Inferior parietal cortex (tissue), 1 donor: ENCODE data around the gene PSMA3.

Experiments
- DNase-seq: peaks from one replicate; pipeline ENCODE4 v3.0.0-alpha.2; 2016; ENCODE audit errors: extremely low spot score

The PSMA3 gene

DNA sequence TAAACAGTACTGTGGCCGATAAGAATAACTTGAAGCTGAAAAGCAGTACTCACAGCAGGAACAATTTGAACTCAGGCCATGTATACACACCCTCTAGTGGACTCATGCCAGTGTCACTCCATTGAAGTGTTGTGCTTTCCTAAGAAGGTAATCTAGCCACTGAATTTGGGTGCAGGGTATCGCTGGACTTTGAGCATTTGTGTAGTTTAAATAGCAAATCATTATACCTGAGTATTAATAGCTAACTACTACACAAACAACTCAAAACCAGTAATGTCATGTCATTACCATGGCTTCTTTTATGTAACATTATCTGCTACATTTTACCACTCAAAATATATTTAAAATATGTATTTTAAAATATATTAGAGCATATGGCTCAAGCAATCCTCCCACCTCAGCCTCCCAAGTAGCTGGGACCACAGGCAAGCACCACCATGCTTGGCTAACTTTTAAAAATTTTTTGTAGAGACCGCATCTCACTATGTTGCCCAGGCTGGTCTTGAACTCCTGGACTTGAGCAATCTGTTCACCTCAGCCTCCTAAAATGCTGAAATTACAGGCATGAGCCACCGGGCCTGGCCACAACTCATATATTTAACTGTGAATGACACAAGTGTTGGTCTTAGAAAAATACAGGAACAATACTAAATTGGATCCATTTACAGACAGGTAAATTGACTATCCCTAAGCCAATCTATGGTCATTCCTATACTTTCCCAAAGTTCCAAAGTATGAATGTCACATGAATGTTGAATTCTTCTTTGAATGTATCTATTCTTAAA lies 28.1 kb downstream of the PSMA3 start:
- DNase-seq: no peak

DNA sequence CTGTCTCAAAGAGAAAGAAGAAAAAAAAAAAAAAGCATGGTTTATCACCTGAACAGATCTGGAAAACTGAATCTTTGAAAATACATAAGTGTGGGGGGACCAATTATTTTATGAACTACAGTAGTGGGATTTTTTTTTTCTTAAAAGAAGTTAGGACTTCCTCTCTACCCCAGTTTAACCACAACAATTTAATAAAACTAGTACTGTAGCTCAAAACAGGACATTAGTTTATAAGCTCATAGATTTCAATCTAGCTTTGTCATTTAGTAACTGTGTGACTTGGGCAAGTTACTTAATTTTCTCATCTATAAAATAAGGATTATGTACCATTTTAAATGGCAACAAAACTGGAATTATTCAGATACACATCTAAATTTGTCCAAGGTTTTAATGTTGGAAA lies 30.2 kb downstream of the PSMA3 start:
- DNase-seq: no peak

DNA sequence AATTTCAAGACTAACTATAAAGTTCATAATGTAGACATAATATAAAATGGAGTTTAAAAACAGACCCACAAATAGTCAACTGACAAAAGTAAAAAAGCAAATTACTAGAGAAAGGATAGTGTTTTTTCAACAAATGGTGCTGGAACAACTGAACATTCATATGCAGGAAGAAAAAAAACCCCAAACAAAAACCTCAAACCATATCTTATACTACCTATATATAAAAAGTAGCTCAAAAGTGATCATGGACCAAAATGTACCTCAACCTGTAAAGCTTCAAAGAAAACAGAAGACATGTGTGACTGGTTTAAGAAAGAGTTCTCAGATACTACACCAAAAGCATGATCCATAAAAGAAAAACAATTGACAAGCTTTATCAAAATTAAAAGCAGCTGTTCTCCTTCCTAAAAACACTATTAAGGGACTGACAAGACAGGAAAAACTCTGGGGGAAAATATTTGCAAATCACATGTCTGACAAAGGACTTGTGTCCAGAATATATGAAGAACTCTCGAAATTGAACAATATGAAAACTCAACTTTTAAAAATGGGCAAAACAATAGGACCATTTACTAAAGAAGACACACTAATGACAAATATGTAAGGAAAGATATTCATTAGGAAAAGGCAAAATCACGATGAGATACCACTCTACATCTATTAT lies 31.0 kb downstream of the PSMA3 start:
- no peak for DNase-seq

DNA sequence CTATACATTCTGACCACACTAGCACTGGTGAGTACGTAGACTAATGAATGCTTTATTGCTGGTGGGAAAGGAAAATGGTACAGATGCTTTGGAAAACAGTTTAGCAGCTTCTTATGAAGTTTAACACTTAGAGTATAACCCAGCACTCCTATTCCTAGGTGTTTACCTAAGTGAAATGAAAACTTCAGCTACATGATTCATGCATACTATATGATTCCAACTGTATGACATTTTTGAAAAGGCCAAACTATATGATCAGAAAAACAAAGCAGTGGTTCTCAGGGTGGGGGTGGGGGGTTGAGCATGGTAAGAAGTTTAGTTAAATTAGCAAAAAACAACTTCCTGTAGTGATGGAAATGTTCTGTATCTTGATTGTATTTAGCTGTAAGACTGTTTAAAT lies 31.6 kb downstream of the PSMA3 start:
- DNase-seq: no peak

DNA sequence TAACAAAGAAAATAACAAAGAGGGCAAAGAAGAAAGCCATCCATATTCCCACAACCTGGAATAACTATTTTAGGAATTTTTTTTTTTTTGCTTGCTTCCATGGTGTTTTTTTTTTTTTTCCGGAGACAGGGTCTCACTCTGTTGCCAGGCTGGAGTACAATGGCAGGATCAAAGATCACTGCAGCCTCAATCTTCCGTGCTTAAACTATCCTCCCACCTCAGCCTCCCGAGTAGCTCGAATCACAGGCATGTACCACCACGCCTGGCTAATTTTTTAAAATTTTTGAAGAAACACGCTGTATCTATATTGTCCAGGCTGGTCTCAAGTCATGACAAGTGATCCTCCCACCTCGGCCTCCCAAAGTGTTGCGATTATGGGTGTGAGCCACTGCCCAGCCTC lies 33.5 kb downstream of the PSMA3 start:
- DNase-seq: no peak

GRCh38 chr14:58280954-58281787 lies 36.5 kb downstream of the PSMA3 start:
- DNase-seq: peak; percentile 58

DNA sequence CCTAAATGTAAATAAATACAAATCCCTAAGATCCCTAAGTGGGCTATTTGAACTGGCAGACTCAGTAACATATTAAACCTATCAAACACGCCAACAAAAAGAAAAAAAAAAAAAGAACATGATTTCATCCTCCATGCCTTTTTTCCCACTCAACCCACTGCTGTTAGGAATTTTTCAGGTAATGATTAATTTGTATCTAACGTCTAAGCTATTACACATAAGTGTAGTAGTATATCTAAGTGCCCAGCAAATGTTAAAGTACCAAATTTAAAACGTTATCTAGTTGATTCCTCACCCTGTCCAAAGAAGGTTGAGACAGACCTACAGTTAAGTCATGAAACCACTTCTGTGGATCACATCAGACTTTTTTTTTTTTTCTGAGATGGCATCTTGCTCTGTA lies 37.3 kb downstream of the PSMA3 start:
- DNase-seq: no peak

GRCh38 chr14:58282925-58283593 lies 38.4 kb downstream of the PSMA3 start:
- no peak for DNase-seq

DNA sequence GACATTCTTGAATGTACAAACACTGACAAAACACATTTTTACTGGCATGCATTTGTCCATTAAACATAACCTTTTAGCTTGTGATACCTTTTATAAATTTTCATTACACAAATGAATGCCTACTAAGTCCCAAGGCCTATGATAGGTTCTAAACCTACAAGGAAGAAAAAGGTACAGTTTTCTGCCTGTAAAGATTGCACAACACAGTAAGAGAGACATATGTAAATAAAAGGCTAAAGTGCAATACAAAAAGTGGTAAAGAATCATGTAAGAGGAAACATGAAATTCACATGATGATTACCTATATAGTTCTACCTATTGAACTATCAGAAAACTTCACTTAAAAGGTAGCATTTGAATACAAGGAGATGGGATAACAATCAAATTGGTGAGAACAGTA lies 39.1 kb downstream of the PSMA3 start:
- DNase-seq: no peak

DNA sequence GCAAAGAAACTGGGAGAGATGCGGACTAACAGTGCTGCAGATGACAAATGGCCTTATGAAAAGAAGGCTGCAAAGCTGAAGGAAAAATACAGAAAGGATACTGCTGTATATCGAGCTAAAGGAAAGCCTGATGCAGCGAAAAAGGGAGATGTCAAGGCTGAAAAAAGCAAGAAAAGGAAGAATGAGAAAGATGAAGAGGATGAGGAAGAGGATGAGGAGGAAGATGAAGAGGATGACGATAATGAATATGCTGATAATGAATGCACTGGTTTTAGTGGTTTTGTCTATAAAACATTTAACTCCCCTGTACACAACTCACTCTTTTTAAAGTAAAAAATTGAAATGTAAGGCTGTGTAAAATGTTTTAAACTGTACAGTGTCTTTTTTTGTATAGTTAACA lies 40.5 kb downstream of the PSMA3 start:
- DNase-seq: no peak

GRCh38 chr14:58287607-58288042 lies 43.0 kb downstream of the PSMA3 start:
- no peak for DNase-seq

DNA sequence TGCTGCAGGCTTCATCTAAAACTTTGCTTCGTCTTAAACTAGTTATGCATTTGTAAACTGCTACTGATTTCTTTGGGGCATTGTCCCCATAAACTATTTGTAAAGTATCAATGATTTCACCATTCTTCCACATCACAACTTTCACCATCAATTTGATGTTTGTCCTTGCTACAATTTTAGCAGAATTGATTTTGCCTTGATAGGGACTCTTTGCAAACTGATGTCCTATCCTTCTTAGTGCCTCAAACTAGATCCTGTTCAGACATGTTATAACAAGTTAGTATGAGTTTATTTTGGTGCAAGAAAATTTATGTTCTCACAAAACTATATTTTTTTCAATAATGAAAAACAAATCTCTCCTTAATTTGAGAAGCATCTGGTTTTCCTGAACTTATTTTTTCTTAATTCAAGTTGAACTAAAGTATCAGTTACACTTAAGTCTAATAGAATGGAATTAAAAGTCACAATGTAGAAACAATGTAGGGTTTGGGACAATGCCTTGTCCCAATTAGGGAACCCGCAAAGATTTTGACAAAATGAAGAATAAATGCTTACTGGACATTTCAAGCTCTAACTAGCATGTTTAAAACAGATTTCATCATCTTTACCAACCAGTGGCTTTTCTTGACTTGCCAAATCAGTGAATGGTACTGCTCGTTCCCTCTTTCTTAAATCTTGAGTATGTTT lies 43.6 kb downstream of the PSMA3 start:
- no peak for DNase-seq

- no peak for DNase-seq
These were observed 47.0 kb downstream of the PSMA3 start for GRCh38 chr14:58291646-58292045.

GRCh38 chr14:58292187-58292586 lies 47.5 kb downstream of the PSMA3 start:
- no peak for DNase-seq

- no peak for DNase-seq
These were observed 49.6 kb downstream of the PSMA3 start for GRCh38 chr14:58294201-58294600.

DNA sequence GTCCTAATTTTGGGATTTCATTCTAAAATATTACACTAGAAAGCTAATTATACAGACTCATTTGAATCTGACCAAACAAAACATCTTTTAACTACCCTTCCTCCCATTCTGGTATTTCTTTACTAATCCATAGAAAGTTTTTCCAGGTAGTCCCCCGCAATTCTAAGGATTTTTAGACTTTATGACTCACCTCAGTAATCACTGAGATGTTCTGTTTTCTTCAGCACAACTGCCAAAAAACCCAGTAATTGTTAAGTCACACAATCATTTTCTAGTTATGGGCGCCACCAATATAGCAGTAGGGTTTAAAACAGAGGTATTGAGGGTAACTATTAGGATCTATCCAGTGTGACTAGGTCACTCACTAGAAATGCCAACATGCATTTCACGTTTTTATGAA lies 52.1 kb downstream of the PSMA3 start:
- DNase-seq: no peak

DNA sequence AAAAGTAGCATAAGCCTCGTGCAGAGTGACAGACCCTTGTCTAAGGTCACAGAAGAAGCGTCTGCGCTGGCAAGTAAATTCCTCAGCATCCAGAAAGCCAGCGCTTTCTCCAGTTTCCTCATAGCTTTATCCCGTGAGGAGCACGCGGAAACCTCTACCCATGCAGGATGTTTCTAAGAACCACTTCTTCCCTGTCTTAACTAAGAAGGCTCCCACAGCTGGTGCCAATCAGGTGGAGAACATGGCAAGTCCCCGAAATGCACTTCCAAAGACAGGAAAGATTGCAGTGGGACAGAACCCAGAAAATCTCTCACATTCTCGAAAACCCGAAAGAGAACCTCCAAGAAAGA lies 52.7 kb downstream of the PSMA3 start:
- no peak for DNase-seq

- peak; percentile 100 for DNase-seq
These were observed 53.3 kb downstream of the PSMA3 start for GRCh38 chr14:58297762-58298476.

DNA sequence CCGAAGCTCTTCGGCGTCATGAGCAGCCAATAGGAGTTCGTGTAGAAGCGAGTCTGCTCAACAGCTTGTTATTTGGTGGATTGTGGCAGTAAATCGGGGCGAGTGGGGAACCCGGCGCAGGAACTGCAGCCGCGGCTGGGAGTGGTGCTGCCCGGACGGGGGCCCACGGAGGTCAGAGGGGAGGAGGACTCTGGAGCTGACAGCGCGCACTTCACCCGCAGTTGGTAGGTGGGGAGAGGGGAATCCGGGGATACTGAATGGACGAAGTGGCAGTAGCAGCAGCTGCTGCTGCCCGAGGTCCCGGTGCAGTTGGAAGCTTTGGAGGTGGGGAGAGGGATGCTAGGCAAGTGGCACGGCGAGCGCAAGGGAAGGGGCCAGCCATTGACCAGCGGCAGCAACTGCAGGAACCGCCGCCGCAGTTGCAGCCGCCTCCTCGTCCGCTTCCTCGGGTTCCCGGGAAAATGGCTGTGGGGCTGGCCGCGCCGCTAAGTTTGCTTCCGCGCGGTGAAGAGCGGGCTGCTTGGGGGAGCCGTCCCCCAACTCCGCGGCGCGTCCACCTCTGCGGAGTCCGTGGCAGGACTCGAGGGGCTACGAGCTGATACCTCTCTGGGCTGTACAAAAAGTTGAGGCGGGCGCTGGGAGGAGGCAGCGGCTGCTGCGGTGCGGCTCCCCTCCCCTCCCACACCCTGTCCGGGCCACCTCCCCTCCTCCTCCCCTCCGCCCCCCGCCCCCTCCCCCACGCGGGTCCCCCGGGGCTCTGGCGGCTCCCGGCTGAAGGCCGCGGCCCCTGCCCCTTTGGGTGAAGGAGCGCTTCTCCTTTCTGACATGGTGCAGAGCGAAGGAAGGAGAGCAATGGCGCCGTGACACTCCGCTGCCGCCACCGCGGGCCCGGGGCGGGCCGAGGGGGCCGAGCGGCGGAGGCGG lies 54.1 kb downstream of the PSMA3 start, which contains the start of gene ARID4A:
Gene ARID4A, plus strand, starts transcription at position 79 of the 924 bp plus-strand sequence. CDS start 1,300 bp downstream, outside the sequence.
- DNase-seq: peak; percentile 17
